ENCODE measurements around the gene SERPIND1.
"Not testable (repeated sequence)": the region's sequence is repeated elsewhere in the genome, so short reads cannot be mapped to it uniquely, and the experiment has no call there.

SERPIND1 gene

DNA sequence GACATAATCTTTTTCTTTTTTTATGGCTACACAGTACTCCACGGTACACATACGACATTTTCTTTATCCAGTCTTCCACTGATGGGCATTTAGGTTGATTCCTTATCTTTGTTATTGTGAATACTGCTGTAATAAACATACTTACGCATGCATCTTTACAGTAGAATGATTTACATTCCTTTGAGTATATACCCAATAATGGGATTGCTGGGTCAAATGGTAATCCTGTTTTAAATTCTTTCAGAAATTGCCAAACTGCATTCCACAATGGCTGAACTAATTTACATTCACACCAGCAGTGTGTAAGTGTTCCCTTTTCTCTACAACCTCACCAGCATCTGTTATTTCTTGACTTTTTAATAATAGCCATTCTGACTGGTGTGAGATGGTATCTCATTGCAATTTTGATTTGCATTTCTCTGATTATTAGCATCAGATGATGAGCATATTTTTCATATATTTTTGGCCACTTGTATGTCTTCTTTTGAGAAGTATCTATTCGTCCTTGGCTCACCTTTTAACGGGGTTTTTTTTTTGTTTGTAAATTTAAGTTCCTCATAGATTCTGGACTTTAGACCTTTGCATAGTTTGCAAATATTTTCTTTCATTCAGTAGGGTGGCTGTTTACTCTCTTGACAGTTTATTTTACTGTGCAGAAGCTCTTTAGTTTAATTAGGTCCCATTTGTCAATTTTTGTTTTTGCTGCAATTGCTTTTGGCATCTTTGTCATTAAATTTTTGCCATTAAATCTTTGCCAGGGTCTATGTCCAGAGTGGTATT lies 52.6 kb downstream of the SERPIND1 start:
- not testable (repeated sequence) for H3K4me3 ChIP-seq (ENCODE audit: insufficient read depth, low read depth, low read length); H3K9me3 ChIP-seq (ENCODE audit: control insufficient read depth, low read length); H3K4me1 ChIP-seq (ENCODE audit: control insufficient read depth, insufficient read depth, low read length); H3K27me3 ChIP-seq (ENCODE audit: control insufficient read depth, insufficient read depth, low read length, poor library complexity, severe bottlenecking); H3K36me3 ChIP-seq (ENCODE audit: control insufficient read depth, insufficient read depth, low read length); H3K27ac ChIP-seq (ENCODE audit: insufficient read depth, low read depth, low read length, poor library complexity, severe bottlenecking)
- WGBS, 2 experiments = 93 to 100% methylated on average over 2 to 4 of the region's 5 CpGs

DNA sequence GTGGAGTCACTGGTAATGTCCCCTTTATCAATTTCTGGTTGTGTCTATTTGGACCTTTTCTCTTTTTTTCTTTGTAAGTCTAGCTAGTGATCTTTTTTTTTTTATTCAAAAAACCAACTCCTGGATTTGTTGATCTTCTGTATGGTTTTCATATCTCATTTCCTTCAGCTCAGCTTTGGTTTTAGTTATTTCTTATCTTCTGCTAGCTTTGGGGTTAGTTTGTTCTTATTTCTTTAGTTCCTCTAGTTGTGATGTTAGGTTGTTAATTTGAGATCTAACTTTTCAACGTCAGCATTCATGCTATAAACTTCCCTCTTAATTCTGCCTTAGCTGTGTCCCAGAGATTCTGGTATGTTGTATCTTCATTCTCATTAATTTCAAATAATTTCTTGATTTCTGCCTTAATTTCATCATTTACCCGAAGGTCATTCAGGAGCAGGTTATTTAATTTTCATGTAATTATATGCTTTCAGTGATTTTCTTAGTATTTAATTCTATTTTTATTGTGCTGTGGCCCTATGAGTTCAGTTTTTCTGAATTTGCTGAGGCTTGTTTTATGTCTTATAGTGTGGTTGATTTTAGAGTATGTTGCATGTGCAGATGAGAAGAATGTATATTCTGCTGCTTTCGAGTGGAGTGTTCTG lies 55.7 kb downstream of the SERPIND1 start:
- Histone ChIP-seq H3K4me3 (ENCODE audit: insufficient read depth, low read depth, low read length) (no peak overlapping the region), H3K36me3 (ENCODE audit: control insufficient read depth, insufficient read depth, low read length) (peaks cover 3% of the 10 kb centered on the region), H3K4me1 (ENCODE audit: control insufficient read depth, insufficient read depth, low read length) (no peaks in the 10 kb centered on the region), H3K27me3 (ENCODE audit: control insufficient read depth, insufficient read depth, low read length, poor library complexity, severe bottlenecking) (no peaks in the 10 kb centered on the region), H3K9me3 (ENCODE audit: control insufficient read depth, low read length) (no peaks in the 10 kb centered on the region), H3K27ac (ENCODE audit: insufficient read depth, low read depth, low read length, poor library complexity, severe bottlenecking) (no peak overlapping the region)
- WGBS, 2 experiments = 88 to 96% methylated on average over 1 to 2 of the region's 3 CpGs

DNA sequence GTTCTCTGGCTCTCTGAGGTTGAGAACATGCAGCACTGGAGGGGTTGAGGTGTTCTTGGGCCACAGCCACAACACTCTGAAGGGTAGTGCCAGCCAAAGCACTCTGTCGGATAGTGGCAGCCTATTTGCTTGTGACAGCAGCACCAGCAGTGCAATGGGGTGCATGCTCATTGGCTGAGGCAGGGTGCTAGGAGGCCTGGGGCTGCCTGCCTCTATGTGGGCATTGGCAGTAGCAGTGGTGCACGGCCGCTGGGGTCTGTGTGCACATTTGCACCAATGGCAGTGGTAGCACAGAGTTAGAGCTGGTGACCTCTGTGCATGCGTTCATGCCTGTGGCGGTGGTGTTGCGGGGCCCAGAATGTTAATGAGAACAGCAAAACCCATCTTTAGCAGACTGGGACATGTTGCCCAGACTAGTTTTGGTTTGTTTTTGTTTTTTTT lies 59.3 kb downstream of the SERPIND1 start:
- Histone ChIP-seq H3K36me3 (ENCODE audit: control insufficient read depth, insufficient read depth, low read length) (peaks cover 3% of the 10 kb centered on the region), H3K4me3 (ENCODE audit: insufficient read depth, low read depth, low read length) (no peak overlapping the region), H3K27me3 (ENCODE audit: control insufficient read depth, insufficient read depth, low read length, poor library complexity, severe bottlenecking) (no peaks in the 10 kb centered on the region), H3K27ac (ENCODE audit: insufficient read depth, low read depth, low read length, poor library complexity, severe bottlenecking) (no peak overlapping the region), H3K4me1 (ENCODE audit: control insufficient read depth, insufficient read depth, low read length) (no peaks in the 10 kb centered on the region), H3K9me3 (ENCODE audit: control insufficient read depth, low read length) (no peaks in the 10 kb centered on the region)
- 97% methylated on average over 6 of the region's 6 CpGs for WGBS, 2 experiments

DNA sequence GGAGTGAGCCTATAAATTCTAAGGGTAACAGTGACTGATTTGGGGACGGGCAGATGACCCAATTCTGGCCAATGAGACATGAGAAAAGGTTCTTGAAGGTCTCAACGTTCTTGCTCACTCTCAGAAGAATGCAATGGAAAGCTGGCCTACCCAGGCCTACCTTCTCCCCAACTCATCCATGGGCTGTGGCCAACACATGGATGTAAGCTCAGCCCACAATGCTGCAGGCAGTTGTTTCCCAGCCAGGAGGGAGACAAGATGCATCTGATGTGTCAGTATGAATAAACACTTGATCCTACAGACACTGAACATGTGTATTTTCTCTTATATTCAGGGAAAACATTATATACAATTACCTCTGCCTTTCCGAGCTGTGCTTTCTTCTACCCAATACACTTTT lies 60.3 kb downstream of the SERPIND1 start:
- Histone ChIP-seq H3K9me3 (ENCODE audit: control insufficient read depth, low read length) (no peaks in the 10 kb centered on the region), H3K27ac (ENCODE audit: insufficient read depth, low read depth, low read length, poor library complexity, severe bottlenecking) (no peak overlapping the region), H3K27me3 (ENCODE audit: control insufficient read depth, insufficient read depth, low read length, poor library complexity, severe bottlenecking) (no peaks in the 10 kb centered on the region), H3K36me3 (ENCODE audit: control insufficient read depth, insufficient read depth, low read length) (peaks cover 3% of the 10 kb centered on the region), H3K4me1 (ENCODE audit: control insufficient read depth, insufficient read depth, low read length) (no peaks in the 10 kb centered on the region), H3K4me3 (ENCODE audit: insufficient read depth, low read depth, low read length) (no peak overlapping the region)
- WGBS, 2 experiments = 93 to 95% methylated on average over 3 of the region's 3 CpGs

DNA sequence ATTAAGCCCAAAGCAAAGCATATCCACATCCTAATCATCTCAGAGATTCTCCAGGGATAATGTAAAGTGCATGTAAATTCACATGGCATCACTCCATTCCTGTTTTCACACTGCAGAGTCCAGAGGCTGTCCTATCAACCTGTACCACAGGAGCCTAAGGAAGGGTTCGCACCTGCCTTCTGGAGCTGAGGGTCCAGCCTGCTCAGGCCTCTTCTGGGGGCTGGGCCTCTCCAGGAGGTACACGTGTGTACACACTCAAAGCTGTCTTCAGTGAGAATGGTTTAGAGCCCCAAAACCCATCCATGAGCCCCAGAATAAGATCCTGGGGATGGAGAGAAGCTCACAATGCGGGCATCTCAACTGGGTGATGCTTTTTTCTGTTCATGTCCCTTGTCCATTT lies 60.8 kb downstream of the SERPIND1 start:
- Histone ChIP-seq H3K36me3 (ENCODE audit: control insufficient read depth, insufficient read depth, low read length) (peaks cover 3% of the 10 kb centered on the region), H3K4me1 (ENCODE audit: control insufficient read depth, insufficient read depth, low read length) (no peaks in the 10 kb centered on the region), H3K27ac (ENCODE audit: insufficient read depth, low read depth, low read length, poor library complexity, severe bottlenecking) (no peak overlapping the region), H3K4me3 (ENCODE audit: insufficient read depth, low read depth, low read length) (no peak overlapping the region), H3K27me3 (ENCODE audit: control insufficient read depth, insufficient read depth, low read length, poor library complexity, severe bottlenecking) (no peaks in the 10 kb centered on the region), H3K9me3 (ENCODE audit: control insufficient read depth, low read length) (no peaks in the 10 kb centered on the region)
- 93 to 95% methylated on average over 3 of the region's 3 CpGs for WGBS, 2 experiments
